Activated CD4-positive, alpha-beta T cell treated with anti-CD3 and anti-CD28 coated beads, Interleukin-2, amount 50 U/mL, for 4 hours (primary cell): ENCODE results near the gene GDAP1L1.
A peak's percentile ranks its signal among the peaks of the same experiment; 100 is the strongest.
"Not testable (repeated sequence)": the region's sequence is repeated elsewhere in the genome, so short reads cannot be mapped to it uniquely, and the experiment has no call there.

Experiments used
- DNase-seq, 2 experiments: peaks; one replicate each; pipeline ENCODE4 v3.0.0-alpha.2; 2020

GDAP1L1 gene

GRCh38 chr20:44309763-44310663 is 62.9 kb downstream of the GDAP1L1 start:
- DNase-seq: no peak

GRCh38 chr20:44310664-44311639 is 63.8 kb downstream of the GDAP1L1 start, which contains the start of gene FITM2:
Gene FITM2, minus strand, starts transcription at chr20:44311202. Its CDS starts 54 bp downstream, at chr20:44311148.
- peak; percentile 96 to 97 for DNase-seq

GRCh38 chr20:44314870-44315269 is 67.8 kb downstream of the GDAP1L1 start:
- DNase-seq: no peak

GRCh38 chr20:44319839-44320422 is 72.8 kb downstream of the GDAP1L1 start:
- DNase-seq: no peak

- no peak for DNase-seq
These were observed 77.2 kb downstream of the GDAP1L1 start for GRCh38 chr20:44324343-44324742.

GRCh38 chr20:44326391-44327159 is 79.5 kb downstream of the GDAP1L1 start:
- DNase-seq: peak; percentile 10 to 14

- DNase-seq: not testable (repeated sequence)
These were observed 80.6 kb downstream of the GDAP1L1 start for GRCh38 chr20:44327748-44328147.

GRCh38 chr20:44328428-44328827 is 81.3 kb downstream of the GDAP1L1 start:
- no peak for DNase-seq
